Cardiac fibroblast (primary cell): ENCODE data around the gene AGAP4.
"Not testable (repeated sequence)": the region's sequence is repeated elsewhere in the genome, so short reads cannot be mapped to it uniquely, and the experiment has no call there.

Source experiments
- DNase-seq, 2 donors: peaks; one replicate each; pipeline versions ENCODE4 v3.0.0 to v3.0.0-alpha.2; 2010; ENCODE audit warnings: low read depth in 2 of 2
- H3K4me3 ChIP-seq, 2 donors: replicated peaks in 1 of 2; 1 replicate in 1 of 2; 2 replicates in 1 of 2; pipeline ENCODE4 v1.5.1; 2011; ENCODE audit warnings: low read depth in 2 of 2, low read length in 2 of 2, mild to moderate bottlenecking in 2 of 2, moderate library complexity in 1 of 2
- CTCF ChIP-seq: IDR thresholded peaks from one replicate; pipeline ENCODE4 v1.5.1; 2011; ENCODE audit warnings: low read depth, mild to moderate bottlenecking, low read length, inconsistent platforms

The AGAP4 gene

GRCh38 chr10:45817130-45817859 lies 30.0 kb downstream of the AGAP4 start:
- TF ChIP-seq CTCF: no peak
- no peak overlapping the region for H3K4me3 ChIP-seq
- DNase-seq: no peak

- peak in 1 of 2 donors; percentile 15 for DNase-seq
- H3K4me3 ChIP-seq: not testable (repeated sequence)
Observed at GRCh38 chr10:45814146-45814545, 33.2 kb downstream of the AGAP4 start.

GRCh38 chr10:45812959-45813358 lies 34.3 kb downstream of the AGAP4 start:
- DNase-seq, H3K4me3 ChIP-seq: not testable (repeated sequence)

- no peak for TF ChIP-seq CTCF
- no peak for DNase-seq
Observed at GRCh38 chr10:45811075-45811474, 36.2 kb downstream of the AGAP4 start.

GRCh38 chr10:45809837-45810236 lies 37.5 kb downstream of the AGAP4 start:
- peak; percentile 18 to 39 for DNase-seq
- TF ChIP-seq CTCF: no peak
- no peak overlapping the region for H3K4me3 ChIP-seq

More at GRCh38 chr10:45811075-45811474, 36.2 kb downstream of the AGAP4 start:
- H3K4me3 ChIP-seq: no peak overlapping the region

- not testable (repeated sequence) for H3K4me3 ChIP-seq, DNase-seq
Observed at GRCh38 chr10:45804996-45805395, 42.3 kb downstream of the AGAP4 start.

GRCh38 chr10:45803060-45804010 lies 44.0 kb downstream of the AGAP4 start:
- peak in 1 of 2 donors; percentile 43 for DNase-seq
- not testable (repeated sequence) for H3K4me3 ChIP-seq

GRCh38 chr10:45794761-45795160 lies 52.5 kb downstream of the AGAP4 start:
- DNase-seq, H3K4me3 ChIP-seq: not testable (repeated sequence)

- DNase-seq, H3K4me3 ChIP-seq: not testable (repeated sequence)
Observed at GRCh38 chr10:45790694-45791426, 56.4 kb downstream of the AGAP4 start.

- not testable (repeated sequence) for H3K4me3 ChIP-seq, DNase-seq
Observed at GRCh38 chr10:45789991-45790390, 57.3 kb downstream of the AGAP4 start.

GRCh38 chr10:45787212-45787741 lies 60.0 kb downstream of the AGAP4 start:
- not testable (repeated sequence) for H3K4me3 ChIP-seq

GRCh38 chr10:45786217-45786616 lies 61.1 kb downstream of the AGAP4 start:
- not testable (repeated sequence) for DNase-seq, H3K4me3 ChIP-seq

More at GRCh38 chr10:45787212-45787741, 60.0 kb downstream of the AGAP4 start:
- DNase-seq: not testable (repeated sequence)
